ENCODE measurements around the gene NCKAP5. TPM values are rescaled to one million over a fixed set of nuclear protein-coding genes. Genes with fewer than 3 reads are reported as not detected.

Gene NCKAP5
- total and polyA plus RNA-seq, 10 donors = 0.39 to 6.0 (median 3.3) TPM

- Histone ChIP-seq H3K27ac (no peak overlapping the region), H3K9me3 (no peaks in the 10 kb centered on the region), H3K36me3 (no peaks in the 10 kb centered on the region), H3K4me3 (no peak overlapping the region), H3K4me1 (no peaks in the 10 kb centered on the region), H3K27me3 (replicated peaks in 1 of 7) (no peaks in the 10 kb centered on the region)
- 67 to 82% (median 71%) methylated on average over 2 of the region's 2 CpGs for WGBS, 5 donors
- DNase-seq = no peak
- intact Hi-C loops (cut with DNase I; ENCODE audit: low total_unique reads) = no loop called here
- TF ChIP-seq POLR2A (IDR thresholded peaks at IDR 0.05) = no peak
- TF ChIP-seq, protein P1, sequence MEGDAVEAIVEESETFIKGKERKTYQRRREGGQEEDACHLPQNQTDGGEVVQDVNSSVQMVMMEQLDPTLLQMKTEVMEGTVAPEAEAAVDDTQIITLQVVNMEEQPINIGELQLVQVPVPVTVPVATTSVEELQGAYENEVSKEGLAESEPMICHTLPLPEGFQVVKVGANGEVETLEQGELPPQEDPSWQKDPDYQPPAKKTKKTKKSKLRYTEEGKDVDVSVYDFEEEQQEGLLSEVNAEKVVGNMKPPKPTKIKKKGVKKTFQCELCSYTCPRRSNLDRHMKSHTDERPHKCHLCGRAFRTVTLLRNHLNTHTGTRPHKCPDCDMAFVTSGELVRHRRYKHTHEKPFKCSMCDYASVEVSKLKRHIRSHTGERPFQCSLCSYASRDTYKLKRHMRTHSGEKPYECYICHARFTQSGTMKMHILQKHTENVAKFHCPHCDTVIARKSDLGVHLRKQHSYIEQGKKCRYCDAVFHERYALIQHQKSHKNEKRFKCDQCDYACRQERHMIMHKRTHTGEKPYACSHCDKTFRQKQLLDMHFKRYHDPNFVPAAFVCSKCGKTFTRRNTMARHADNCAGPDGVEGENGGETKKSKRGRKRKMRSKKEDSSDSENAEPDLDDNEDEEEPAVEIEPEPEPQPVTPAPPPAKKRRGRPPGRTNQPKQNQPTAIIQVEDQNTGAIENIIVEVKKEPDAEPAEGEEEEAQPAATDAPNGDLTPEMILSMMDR (IDR thresholded peaks at IDR 0.05 in 8 of 11, conservative IDR thresholded peaks at IDR 0.05 in 3 of 11) = no peak
- no peak for TF ChIP-seq POLR2AphosphoS5 (IDR thresholded peaks at IDR 0.05)
These were observed 226.7 kb downstream of the NCKAP5 start for GRCh38 chr2:133341575-133341974.

- H3K4me1 ChIP-seq = no peaks in the 10 kb centered on the region
- no peak overlapping the region for H3K4me3 ChIP-seq
- H3K27ac ChIP-seq = no peak overlapping the region
- DNase-seq = no peak
- H3K36me3 ChIP-seq = no peaks in the 10 kb centered on the region
- no peak for TF ChIP-seq POLR2A (IDR thresholded peaks at IDR 0.05)
- TF ChIP-seq POLR2AphosphoS5 (IDR thresholded peaks at IDR 0.05) = no peak
- TF ChIP-seq, protein P1 (IDR thresholded peaks at IDR 0.05 in 8 of 11, conservative IDR thresholded peaks at IDR 0.05 in 3 of 11) = no peak
- WGBS, 5 donors = 44 to 68% (median 59%) methylated on average over 1 of the region's 1 CpG
- H3K27me3 ChIP-seq (replicated peaks in 1 of 7) = no peaks in the 10 kb centered on the region
- intact Hi-C loops (cut with DNase I; ENCODE audit: low total_unique reads) = no loop called here
- H3K9me3 ChIP-seq = no peaks in the 10 kb centered on the region
These were observed 230.0 kb downstream of the NCKAP5 start for GRCh38 chr2:133338224-133338623.

DNA sequence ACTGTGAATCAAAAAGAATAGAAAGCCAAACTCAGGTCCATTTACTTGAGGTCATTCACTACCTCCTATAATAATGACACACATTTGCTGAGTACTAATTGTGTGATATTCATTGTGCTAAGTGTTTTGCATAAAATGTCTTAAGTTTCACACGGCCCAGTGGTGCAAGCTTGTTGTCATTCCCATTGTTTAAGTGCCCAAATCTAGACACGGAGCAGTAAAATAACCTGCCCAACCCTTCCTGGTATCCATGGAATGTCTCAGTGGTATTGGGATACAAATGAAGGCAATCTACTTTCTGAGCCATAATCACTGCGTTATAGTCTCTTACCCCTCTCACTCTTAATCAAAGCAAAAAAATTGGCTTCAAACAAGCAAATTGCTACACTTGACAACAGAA lies 233.3 kb downstream of the NCKAP5 start:
- no peaks in the 10 kb centered on the region for H3K27me3 ChIP-seq (replicated peaks in 1 of 7)

DNA sequence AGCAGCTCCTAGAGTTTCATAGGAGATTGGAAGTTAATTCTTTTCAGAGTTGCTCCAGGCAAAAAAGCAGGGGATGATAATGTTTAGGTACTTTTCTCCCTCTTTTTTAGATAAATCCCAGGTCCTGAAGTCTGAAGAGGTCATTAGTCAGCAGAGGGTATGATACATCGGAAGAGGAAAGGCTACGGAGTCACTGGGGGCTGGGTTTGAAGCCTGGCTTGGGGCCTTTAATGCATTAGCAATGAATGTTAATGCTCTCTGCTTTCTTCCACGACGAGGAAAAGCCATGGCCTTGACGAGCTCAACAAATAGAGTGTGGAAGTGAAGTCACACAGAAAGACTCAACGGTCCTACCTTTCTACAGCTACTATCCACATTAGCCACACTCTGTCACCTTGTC lies 235.1 kb downstream of the NCKAP5 start:
- no peaks in the 10 kb centered on the region for H3K27me3 ChIP-seq (replicated peaks in 1 of 7)
- no peak overlapping the region for H3K27ac ChIP-seq
- H3K4me3 ChIP-seq = no peak overlapping the region
- H3K9me3 ChIP-seq = no peaks in the 10 kb centered on the region
- H3K36me3 ChIP-seq = no peaks in the 10 kb centered on the region
- WGBS, 5 donors = 70 to 84% (median 75%) methylated on average over 6 of the region's 6 CpGs
- intact Hi-C loops (cut with DNase I; ENCODE audit: low total_unique reads) = no loop called here
- H3K4me1 ChIP-seq = no peaks in the 10 kb centered on the region
- DNase-seq = no peak
- TF ChIP-seq POLR2AphosphoS5 (IDR thresholded peaks at IDR 0.05) (no peak), POLR2A (IDR thresholded peaks at IDR 0.05) (no peak)
- TF ChIP-seq, protein P1 (IDR thresholded peaks at IDR 0.05 in 8 of 11, conservative IDR thresholded peaks at IDR 0.05 in 3 of 11) = no peak

More for the DNA sequence above, 233.3 kb downstream of the NCKAP5 start:
- H3K9me3 ChIP-seq = no peaks in the 10 kb centered on the region
- intact Hi-C loops (cut with DNase I; ENCODE audit: low total_unique reads) = no loop called here
- no peak overlapping the region for H3K27ac ChIP-seq
- TF ChIP-seq POLR2AphosphoS5 (IDR thresholded peaks at IDR 0.05) = no peak
- TF ChIP-seq, protein P1 (IDR thresholded peaks at IDR 0.05 in 8 of 11, conservative IDR thresholded peaks at IDR 0.05 in 3 of 11) = no peak
- no peak for TF ChIP-seq POLR2A (IDR thresholded peaks at IDR 0.05)
- no peak for DNase-seq
- H3K4me1 ChIP-seq = no peaks in the 10 kb centered on the region
- H3K36me3 ChIP-seq = no peaks in the 10 kb centered on the region
- H3K4me3 ChIP-seq = no peak overlapping the region
- WGBS, 5 donors = 42 to 56% (median 55%) methylated on average over 3 of the region's 3 CpGs

All from spleen (tissue), 11 donors.